ENCODE data around the gene KLRC2.
"Not testable (repeated sequence)": the region's sequence is repeated elsewhere in the genome, so short reads cannot be mapped to it uniquely, and the experiment has no call there.

The KLRC2 gene

GRCh38 chr12:10404798-10405197, 31.0 kb downstream of the KLRC2 start:
- no peak for DNase-seq

- DNase-seq: no peak
These were observed 35.0 kb downstream of the KLRC2 start for GRCh38 chr12:10400829-10401228.

GRCh38 chr12:10398168-10398567, 37.6 kb downstream of the KLRC2 start:
- DNase-seq: no peak

- DNase-seq: no peak
These were observed 38.5 kb downstream of the KLRC2 start for GRCh38 chr12:10397296-10397695.

GRCh38 chr12:10396176-10396575, 39.6 kb downstream of the KLRC2 start:
- not testable (repeated sequence) for DNase-seq

GRCh38 chr12:10395390-10395998, 40.3 kb downstream of the KLRC2 start:
- peak; percentile 9 for DNase-seq

- not testable (repeated sequence) for DNase-seq
These were observed 41.2 kb downstream of the KLRC2 start for GRCh38 chr12:10394531-10395152.

- no peak for DNase-seq
These were observed 42.5 kb downstream of the KLRC2 start for GRCh38 chr12:10393291-10393690.

- peak; percentile 13 for DNase-seq
These were observed 43.3 kb downstream of the KLRC2 start for GRCh38 chr12:10392394-10392930.

- not testable (repeated sequence) for DNase-seq
These were observed 44.8 kb downstream of the KLRC2 start for GRCh38 chr12:10390991-10391390.

- no peak for DNase-seq
These were observed 45.9 kb downstream of the KLRC2 start, which contains the start of gene KLRK1 for GRCh38 chr12:10389904-10390303. KLRK1 (minus strand) TSS chr12:10390041; CDS start chr12:10388810, 1,231 bp downstream.

- DNase-seq: no peak
These were observed 47.0 kb downstream of the KLRC2 start for GRCh38 chr12:10388624-10389413.

- DNase-seq: not testable (repeated sequence)
These were observed 48.3 kb downstream of the KLRC2 start for GRCh38 chr12:10387498-10387897.

- no peak for DNase-seq
These were observed 49.0 kb downstream of the KLRC2 start for GRCh38 chr12:10386857-10387256.

GRCh38 chr12:10385166-10385613, 50.6 kb downstream of the KLRC2 start:
- DNase-seq: no peak

GRCh38 chr12:10384191-10384590, 51.6 kb downstream of the KLRC2 start:
- DNase-seq: no peak

- no peak for DNase-seq
These were observed 53.7 kb downstream of the KLRC2 start for GRCh38 chr12:10381928-10382628.

All from NCI-H69 (cell line).